IMR-90 (cell line): Measurements from ENCODE around the gene MUSTN1. TPM values are rescaled to one million over a fixed set of nuclear protein-coding genes. Genes with fewer than 3 reads are reported as not detected.

ENCODE experiments used
- ATAC-seq: fragments of 200-7000 bp; cut with Tn5 transposase; 2 replicates; pipeline ENCODE4 v1.9.1; 2020; ENCODE audit warnings: low read depth, mild to moderate bottlenecking, moderate library complexity
- BruUV-seq: library from RNA; stranded (reverse); fragments of 400-500 nt; replicated peaks from 2 replicates; lab custom pipeline; 2021; lab: Mats Ljungman, UMichigan
- CTCF ChIA-PET: fragments of 300-600 bp; formaldehyde crosslinking; extraction: SDS; loops from one replicate; lab custom pipeline; 2021; ENCODE audit warnings: antibody characterized with exemption; lab: Yijun Ruan, JAX
- POLR2A ChIA-PET: fragments of 300-600 bp; sonication (Branson Sonifier 250); formaldehyde crosslinking; loops from one replicate; lab custom pipeline; 2022; ENCODE audit warnings: antibody characterized with exemption; ENCODE audit not compliant: unreplicated experiment; lab: Charles Lee
- DNase-seq: peaks from one replicate; pipeline ENCODE4 v3.0.0; 2013
- H2AFZ ChIP-seq: replicated peaks from 2 replicates; pipeline ENCODE3; 2013; ENCODE audit warnings: low read length, mild to moderate bottlenecking; ENCODE audit not compliant: poor library complexity
- H2AK5ac ChIP-seq: 2 replicates; pipeline ENCODE4 v1.6.1; 2013; ENCODE audit warnings: low read depth, low read length, inconsistent platforms
- H2AK9ac ChIP-seq: replicated peaks from 2 replicates; pipeline ENCODE3; 2013; ENCODE audit warnings: mild to moderate bottlenecking, low read depth, low read length, moderate library complexity; ENCODE audit not compliant: poor library complexity
- H2BK120ac ChIP-seq: 2 replicates; pipeline ENCODE4 v1.6.1; 2013; ENCODE audit warnings: low read depth, low read length, inconsistent platforms
- H2BK15ac ChIP-seq: 3 replicates; pipeline ENCODE4 v1.6.1; 2013; ENCODE audit warnings: low read depth, low read length, inconsistent platforms
- H2BK20ac ChIP-seq: 2 replicates; pipeline ENCODE4 v1.6.1; 2013; ENCODE audit warnings: low read depth, mild to moderate bottlenecking, inconsistent platforms, low read length, moderate library complexity
- H2BK5ac ChIP-seq: 2 replicates; pipeline ENCODE4 v1.6.1; 2013; ENCODE audit warnings: mild to moderate bottlenecking, low read depth, low read length, inconsistent platforms; ENCODE audit not compliant: poor library complexity, severe bottlenecking
- H3K14ac ChIP-seq: replicated peaks from 2 replicates; pipeline ENCODE4 v1.6.1; 2013; ENCODE audit warnings: low read depth, low read length, inconsistent platforms
- H3K18ac ChIP-seq: 2 replicates; pipeline ENCODE4 v1.6.1; 2013; ENCODE audit warnings: low read depth, low read length, control low read depth
- H3K23ac ChIP-seq: 2 replicates; pipeline ENCODE4 v1.6.1; 2013; ENCODE audit warnings: low read depth, low read length, inconsistent platforms
- H3K27ac ChIP-seq: 2 replicates; pipeline ENCODE4 v1.5.1; 2013; ENCODE audit warnings: mild to moderate bottlenecking, control low read depth, low read length; ENCODE audit not compliant: insufficient read depth
- H3K27me3 ChIP-seq: 2 replicates; pipeline ENCODE4 v1.6.1; 2013; ENCODE audit warnings: low read length; ENCODE audit not compliant: control insufficient read depth, insufficient read depth
- H3K36me3 ChIP-seq: 2 replicates; pipeline ENCODE4 v1.6.1; 2013; ENCODE audit warnings: low read length, mixed read lengths; ENCODE audit not compliant: control insufficient read depth, insufficient read depth
- H3K4ac ChIP-seq: 2 replicates; pipeline ENCODE4 v1.6.1; 2013; ENCODE audit warnings: low read depth, low read length, inconsistent platforms
- H3K4me1 ChIP-seq: 2 replicates; pipeline ENCODE4 v1.6.1; 2013; ENCODE audit warnings: low read length, mixed read lengths; ENCODE audit not compliant: control insufficient read depth, insufficient read depth
- H3K4me2 ChIP-seq: 2 replicates; pipeline ENCODE4 v1.6.1; 2013; ENCODE audit warnings: low read depth, mild to moderate bottlenecking, control low read depth, low read length, moderate library complexity
- H3K4me3 ChIP-seq: 2 replicates; pipeline ENCODE4 v1.5.1; 2013; ENCODE audit warnings: low read depth, mild to moderate bottlenecking, control low read depth, low read length, moderate library complexity; ENCODE audit not compliant: insufficient read depth
- H3K56ac ChIP-seq: 2 replicates; pipeline ENCODE4 v1.6.1; 2013; ENCODE audit warnings: low read length, inconsistent platforms; ENCODE audit not compliant: insufficient read depth; ENCODE audit errors: extremely low read depth
- H3K79me1 ChIP-seq, 2 experiments: 2 replicates each; pipeline ENCODE4 v1.6.1; 2013; ENCODE audit warnings: low read length in 2 of 2, inconsistent platforms in 1 of 2, low read depth in 1 of 2
- H3K9ac ChIP-seq: 2 replicates; pipeline ENCODE4 v1.6.1; 2013; ENCODE audit warnings: low read depth, low read length, control low read depth
- H3K9me1 ChIP-seq: 2 replicates; pipeline ENCODE4 v1.6.1; 2013; ENCODE audit warnings: low read length, inconsistent platforms; ENCODE audit not compliant: insufficient read depth
- H3K9me3 ChIP-seq: 2 replicates; pipeline ENCODE4 v1.6.1; 2013; ENCODE audit warnings: low read length; ENCODE audit not compliant: control insufficient read depth, insufficient read depth
- H4K20me1 ChIP-seq: 2 replicates; pipeline ENCODE4 v1.6.1; 2013; ENCODE audit warnings: low read length, inconsistent platforms; ENCODE audit not compliant: insufficient read depth
- H4K5ac ChIP-seq: 2 replicates; pipeline ENCODE4 v1.6.1; 2013; ENCODE audit warnings: mild to moderate bottlenecking, low read depth, low read length, control low read depth
- H4K8ac ChIP-seq, 2 experiments: 2 replicates each; pipeline ENCODE4 v1.6.1; 2013; ENCODE audit warnings: low read depth in 2 of 2, low read length in 2 of 2, control low read depth in 1 of 2, inconsistent platforms in 1 of 2
- H4K91ac ChIP-seq: 2 replicates; pipeline ENCODE4 v1.6.1; 2013; ENCODE audit warnings: low read depth, low read length, inconsistent platforms; ENCODE audit not compliant: insufficient read depth
- BHLHE40 ChIP-seq: fragments of 150-350 bp; IDR thresholded peaks from 2 replicates; pipeline ENCODE4 v1.6.1; 2016; ENCODE audit warnings: mild to moderate bottlenecking, low read depth, low read length
- CEBPB ChIP-seq: IDR thresholded peaks from 2 replicates; pipeline ENCODE4 v1.6.1; 2012; ENCODE audit warnings: low read depth, low read length, improper control_type of control experiment
- CHD1 ChIP-seq: IDR thresholded peaks from 2 replicates; pipeline ENCODE4 v1.6.1; 2012; ENCODE audit warnings: low read depth, low read length, improper control_type of control experiment
- ELK1 ChIP-seq: fragments of 150-350 bp; IDR thresholded peaks from 2 replicates; pipeline ENCODE4 v1.6.1; 2016; ENCODE audit warnings: low read depth, mild to moderate bottlenecking, low read length, moderate library complexity, borderline replicate concordance
- FOS ChIP-seq: fragments of 150-350 bp; IDR thresholded peaks from 2 replicates; pipeline ENCODE4 v1.6.1; 2016; ENCODE audit warnings: low read depth, low read length
- MAFK ChIP-seq: IDR thresholded peaks from 2 replicates; pipeline ENCODE4 v1.6.1; 2012; ENCODE audit warnings: low read depth, low read length, improper control_type of control experiment
- MAZ ChIP-seq: IDR thresholded peaks from 2 replicates; pipeline ENCODE4 v1.6.1; 2012; ENCODE audit warnings: low read depth, mild to moderate bottlenecking, low read length, improper control_type of control experiment, moderate library complexity, borderline replicate concordance
- MXI1 ChIP-seq: IDR thresholded peaks from 2 replicates; pipeline ENCODE4 v1.6.1; 2012; ENCODE audit warnings: low read depth, mild to moderate bottlenecking, low read length, moderate library complexity, borderline replicate concordance
- NFE2L2 ChIP-seq: fragments of 150-350 bp; IDR thresholded peaks from 2 replicates; pipeline ENCODE4 v1.6.1; 2016; ENCODE audit warnings: low read depth, mild to moderate bottlenecking, low read length
- POLR2A ChIP-seq: IDR thresholded peaks from 2 replicates; pipeline ENCODE4 v1.6.1; 2012; ENCODE audit warnings: mild to moderate bottlenecking, low read depth, low read length
- RAD21 ChIP-seq: IDR thresholded peaks from 2 replicates; pipeline ENCODE4 v1.6.1; 2012; ENCODE audit warnings: low read length, improper control_type of control experiment
- RCOR1 ChIP-seq: IDR thresholded peaks from 2 replicates; pipeline ENCODE4 v1.6.1; 2012; ENCODE audit warnings: mild to moderate bottlenecking, low read length, improper control_type of control experiment; ENCODE audit not compliant: insufficient replicate concordance
- RFX5 ChIP-seq: IDR thresholded peaks from 2 replicates; pipeline ENCODE4 v1.8.0; 2012; ENCODE audit warnings: low read depth, mild to moderate bottlenecking, low read length, moderate library complexity
- SMC3 ChIP-seq: fragments of 150-350 bp; IDR thresholded peaks from 2 replicates; pipeline ENCODE4 v1.6.1; 2016; ENCODE audit warnings: low read depth, mild to moderate bottlenecking, antibody characterized with exemption, low read length, moderate library complexity
- WGBS, 2 experiments: methylation state at CpG; one replicate each; pipeline versions ENCODE4 v1.1.5 to v1.1.7; 2013; ENCODE audit warnings: missing lambda C conversion rate in 2 of 2; ENCODE audit not compliant: insufficient read length in 1 of 2; ENCODE audit errors: extremely low coverage in 2 of 2; 5-methylcytosine and 5-hydroxymethylcytosine counted together
- dilution Hi-C: fragments of 300-500 bp; cut with HindIII; formaldehyde crosslinking; loops from one replicate; pipeline ENCODE4 v1.14.3; 2018; ENCODE audit warnings: low sequenced_read_pairs; ENCODE audit not compliant: unreplicated experiment
- in situ Hi-C: fragments of 300-500 bp; cut with MboI; formaldehyde crosslinking; loops from 3 replicates; pipeline ENCODE4 v1.14.3; 2019; ENCODE audit warnings: low sequenced_read_pairs, inconsistent platforms, mixed read lengths
- intact Hi-C: fragments of 100-400 bp; cut with micrococcal nuclease; formaldehyde crosslinking; loops from 2 replicates; pipeline ENCODE4 v1.10.0; 2022
- polyA plus RNA-seq, 3 experiments: library from polyadenylated mRNA; depleted of rRNA; stranded (reverse); fragments of >200 nt; gene quantifications; 2 replicates each; pipeline ENCODE4 v1.2.3, GENCODE V29; 2012; ENCODE audit warnings: low replicate concordance in 1 of 3
- total RNA-seq: library from RNA; depleted of rRNA; stranded (reverse); fragments of >200 nt; gene quantifications from 2 replicates; pipeline ENCODE4 v1.2.3, GENCODE V29; 2012
- TF ChIP-seq, protein P1 (sequence below): fragments of 150-350 bp; IDR thresholded peaks from 2 replicates; pipeline ENCODE4 v1.6.1; 2017; ENCODE audit warnings: mild to moderate bottlenecking, antibody characterized with exemption, low read length, low read depth
- TF ChIP-seq, protein P2 (sequence below): conservative IDR thresholded peaks from 2 replicates; pipeline ENCODE4 v1.5.1; 2012; ENCODE audit warnings: mild to moderate bottlenecking, low read depth, low read length, improper control_type of control experiment

The MUSTN1 gene
- total and polyA plus RNA-seq, 2 of the 4 experiments (the other 2 are of a cell fraction): not detected

DNA sequence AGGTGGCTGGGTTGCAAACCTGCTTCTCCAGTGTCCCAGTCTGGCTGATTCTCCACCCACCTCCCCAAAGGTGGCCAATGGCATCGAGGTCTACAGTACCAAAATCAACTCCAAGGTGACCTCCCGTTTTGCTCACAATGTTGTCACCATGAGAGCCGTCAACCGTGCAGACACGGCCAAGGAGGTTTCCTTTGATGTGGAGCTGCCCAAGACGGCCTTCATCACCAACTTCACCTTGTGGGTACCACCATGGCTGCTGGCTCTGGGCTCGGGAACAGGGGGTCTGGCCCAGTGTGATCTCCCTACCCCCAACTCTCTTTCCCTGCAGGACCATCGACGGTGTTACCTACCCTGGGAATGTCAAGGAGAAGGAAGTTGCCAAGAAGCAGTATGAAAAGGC lies 38.4 kb downstream of the MUSTN1 start:
- peaks cover 11% of the 10 kb centered on the region; the same call in 1 of the 2 replicates for H3K27me3 ChIP-seq
- H3K36me3 ChIP-seq: no peaks in the 10 kb centered on the region
- H3K4me3 ChIP-seq: no peak overlapping the region
- H4K91ac ChIP-seq: no peak overlapping the region
- H3K56ac ChIP-seq: no peak overlapping the region
- H3K4ac ChIP-seq: no peak overlapping the region
- no peak overlapping the region for H3K9ac ChIP-seq
- H2BK5ac ChIP-seq: no peak overlapping the region
- H2AFZ ChIP-seq: no peak overlapping the region
- ChIA-PET CTCF (no interaction called here), POLR2A (no interaction called here)
- ATAC-seq (no peak), DNase-seq (no peak)
- in situ Hi-C loops: no loop called here
- no peak overlapping the region for H2AK9ac ChIP-seq
- dilution Hi-C loops: no loop called here
- H3K27ac ChIP-seq: no peak overlapping the region
- H3K14ac ChIP-seq: no peak overlapping the region
- no peak overlapping the region for H3K4me2 ChIP-seq
- H4K5ac ChIP-seq: no peak overlapping the region
- H3K23ac ChIP-seq: no peak overlapping the region
- no peak overlapping the region for H3K18ac ChIP-seq
- BruUV-seq: no TSS peak
- no peak overlapping the region for H2BK120ac ChIP-seq
- no peaks in the 10 kb centered on the region for H3K79me1 ChIP-seq
- no peak overlapping the region for H2BK20ac ChIP-seq
- H3K9me3 ChIP-seq: no peaks in the 10 kb centered on the region
- no peak overlapping the region for H2BK15ac ChIP-seq
- intact Hi-C loops: no loop called here
- H3K4me1 ChIP-seq: peaks cover 1% of the 10 kb centered on the region; the same call in 1 of the 2 replicates
- H2AK5ac ChIP-seq: no peak overlapping the region
- no peak for TF ChIP-seq MXI1
- no peak for TF ChIP-seq RFX5
- TF ChIP-seq FOS: no peak
- TF ChIP-seq ELK1: no peak
- TF ChIP-seq CHD1: no peak
- no peak for TF ChIP-seq SMC3
- no peak for TF ChIP-seq POLR2A
- no peak for TF ChIP-seq CEBPB
- TF ChIP-seq NFE2L2: no peak
- TF ChIP-seq, protein P1, sequence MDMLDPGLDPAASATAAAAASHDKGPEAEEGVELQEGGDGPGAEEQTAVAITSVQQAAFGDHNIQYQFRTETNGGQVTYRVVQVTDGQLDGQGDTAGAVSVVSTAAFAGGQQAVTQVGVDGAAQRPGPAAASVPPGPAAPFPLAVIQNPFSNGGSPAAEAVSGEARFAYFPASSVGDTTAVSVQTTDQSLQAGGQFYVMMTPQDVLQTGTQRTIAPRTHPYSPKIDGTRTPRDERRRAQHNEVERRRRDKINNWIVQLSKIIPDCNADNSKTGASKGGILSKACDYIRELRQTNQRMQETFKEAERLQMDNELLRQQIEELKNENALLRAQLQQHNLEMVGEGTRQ: no peak
- no peak for TF ChIP-seq RAD21
- no peak for TF ChIP-seq RCOR1
- no peak for TF ChIP-seq MAZ
- TF ChIP-seq, protein P2, sequence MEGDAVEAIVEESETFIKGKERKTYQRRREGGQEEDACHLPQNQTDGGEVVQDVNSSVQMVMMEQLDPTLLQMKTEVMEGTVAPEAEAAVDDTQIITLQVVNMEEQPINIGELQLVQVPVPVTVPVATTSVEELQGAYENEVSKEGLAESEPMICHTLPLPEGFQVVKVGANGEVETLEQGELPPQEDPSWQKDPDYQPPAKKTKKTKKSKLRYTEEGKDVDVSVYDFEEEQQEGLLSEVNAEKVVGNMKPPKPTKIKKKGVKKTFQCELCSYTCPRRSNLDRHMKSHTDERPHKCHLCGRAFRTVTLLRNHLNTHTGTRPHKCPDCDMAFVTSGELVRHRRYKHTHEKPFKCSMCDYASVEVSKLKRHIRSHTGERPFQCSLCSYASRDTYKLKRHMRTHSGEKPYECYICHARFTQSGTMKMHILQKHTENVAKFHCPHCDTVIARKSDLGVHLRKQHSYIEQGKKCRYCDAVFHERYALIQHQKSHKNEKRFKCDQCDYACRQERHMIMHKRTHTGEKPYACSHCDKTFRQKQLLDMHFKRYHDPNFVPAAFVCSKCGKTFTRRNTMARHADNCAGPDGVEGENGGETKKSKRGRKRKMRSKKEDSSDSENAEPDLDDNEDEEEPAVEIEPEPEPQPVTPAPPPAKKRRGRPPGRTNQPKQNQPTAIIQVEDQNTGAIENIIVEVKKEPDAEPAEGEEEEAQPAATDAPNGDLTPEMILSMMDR: no peak
- no peak for TF ChIP-seq BHLHE40
- TF ChIP-seq MAFK: no peak
- H4K8ac ChIP-seq: no peak overlapping the region
- no peaks in the 10 kb centered on the region for H3K9me1 ChIP-seq
- whole genome bisulfite sequencing, 2 experiments: no CpG with 5 or more reads among the region's 9 CpGs
- no peaks in the 10 kb centered on the region for H4K20me1 ChIP-seq
